NCI-H748 treated with DMSO at 0.1 percent for 48 hours (cell line): Measurements from ENCODE around the gene SNRNP70.
"Not testable (repeated sequence)": the region's sequence is repeated elsewhere in the genome, so short reads cannot be mapped to it uniquely, and the experiment has no call there.

ENCODE experiments used
- DNase-seq: peaks from one replicate; lab custom pipeline; 2025; lab: John Stamatoyannopoulos, UW

Gene SNRNP70

DNA sequence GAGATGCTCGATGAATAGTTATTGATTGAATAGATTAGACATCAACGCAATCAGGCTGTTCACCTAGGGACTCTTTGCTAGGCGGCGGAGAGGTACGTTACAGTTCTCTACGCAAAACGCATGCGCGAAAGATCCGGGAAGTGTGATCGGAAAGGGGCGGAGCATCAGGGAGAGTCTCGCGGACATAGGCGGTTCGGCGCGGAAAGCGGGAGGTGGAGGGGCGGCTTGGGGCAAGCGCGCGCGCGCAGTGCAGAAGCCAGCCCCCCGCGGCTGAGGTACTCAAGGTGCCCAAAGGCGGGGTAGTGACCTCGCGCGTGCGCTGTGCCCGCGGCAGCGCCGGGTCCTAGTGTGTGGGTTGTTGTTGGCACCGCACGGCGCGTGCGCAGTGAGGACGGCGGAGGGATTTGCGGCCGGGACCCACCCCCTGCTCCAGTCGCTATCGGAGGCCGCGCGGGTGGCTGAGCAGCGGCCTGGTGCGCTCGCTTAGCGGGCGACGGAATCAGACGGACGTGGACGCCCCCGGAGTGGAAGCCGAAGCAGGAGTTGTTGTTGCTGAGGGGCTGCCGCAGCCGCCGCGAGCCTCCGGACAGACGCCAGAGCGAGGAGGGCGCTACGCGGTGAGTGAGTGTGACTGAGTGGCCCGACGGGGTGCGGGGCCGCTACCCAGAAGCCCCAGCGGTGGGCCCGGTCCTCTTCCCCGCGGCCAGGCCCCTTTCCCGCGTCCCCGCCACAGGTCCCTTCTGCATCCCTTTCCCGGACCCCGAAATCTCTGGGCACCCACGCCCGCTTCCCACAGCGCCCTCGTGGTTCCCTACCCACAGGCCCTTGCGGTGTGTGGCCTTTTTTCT lies at the start of gene SNRNP70:
SNRNP70 (plus strand) TSS at position 432 of the 848 bp plus-strand sequence. CDS start 964 bp downstream, outside the sequence.
- DNase-seq, result peak; percentile 100

- DNase-seq, result not testable (repeated sequence)
Observed at GRCh38 chr19:49036815-49037214, 48.4 kb upstream of the SNRNP70 start, which contains the start of gene CGB1. Gene CGB1 (minus strand): TSS chr19:49036895. CDS start chr19:49036711, 184 bp downstream.

GRCh38 chr19:49038111-49038510 lies 47.1 kb upstream of the SNRNP70 start:
- not testable (repeated sequence) for DNase-seq

GRCh38 chr19:49038557-49039276 lies 46.5 kb upstream of the SNRNP70 start:
- not testable (repeated sequence) for DNase-seq

GRCh38 chr19:49039736-49040135 lies 45.5 kb upstream of the SNRNP70 start:
- not testable (repeated sequence) for DNase-seq

- no peak for DNase-seq
Observed at GRCh38 chr19:49042177-49042576, 43.1 kb upstream of the SNRNP70 start.

DNA sequence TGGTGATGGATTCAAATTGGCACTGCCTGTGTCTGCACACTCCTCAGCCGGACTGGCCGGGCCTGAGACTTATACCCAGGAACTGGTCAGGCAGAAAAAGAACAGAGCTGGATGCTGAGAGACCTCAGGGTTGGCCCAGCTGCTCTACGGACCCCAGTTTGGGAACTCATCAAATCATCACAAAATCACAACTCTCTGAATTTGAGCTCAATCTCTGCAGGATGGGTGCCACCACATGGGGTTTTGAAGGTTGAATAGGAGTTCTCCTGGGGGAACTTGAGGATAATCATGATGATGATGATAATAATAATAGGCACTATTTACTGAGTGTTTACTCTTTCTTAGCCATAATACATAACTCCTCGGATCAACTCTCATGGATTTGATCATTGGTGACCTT lies 42.6 kb upstream of the SNRNP70 start:
- DNase-seq, result not testable (repeated sequence)

- not testable (repeated sequence) for DNase-seq
Observed at GRCh38 chr19:49043548-49043947, 41.7 kb upstream of the SNRNP70 start, which contains the start of gene CGB5. Gene CGB5 (plus strand): TSS chr19:49043848. CDS start chr19:49044210, 362 bp downstream.

- not testable (repeated sequence) for DNase-seq
Observed at GRCh38 chr19:49049011-49049410, 36.2 kb upstream of the SNRNP70 start, which contains the start of gene CGB8. Gene CGB8 (minus strand): TSS chr19:49049111. CDS start chr19:49048739, 372 bp downstream.

DNA sequence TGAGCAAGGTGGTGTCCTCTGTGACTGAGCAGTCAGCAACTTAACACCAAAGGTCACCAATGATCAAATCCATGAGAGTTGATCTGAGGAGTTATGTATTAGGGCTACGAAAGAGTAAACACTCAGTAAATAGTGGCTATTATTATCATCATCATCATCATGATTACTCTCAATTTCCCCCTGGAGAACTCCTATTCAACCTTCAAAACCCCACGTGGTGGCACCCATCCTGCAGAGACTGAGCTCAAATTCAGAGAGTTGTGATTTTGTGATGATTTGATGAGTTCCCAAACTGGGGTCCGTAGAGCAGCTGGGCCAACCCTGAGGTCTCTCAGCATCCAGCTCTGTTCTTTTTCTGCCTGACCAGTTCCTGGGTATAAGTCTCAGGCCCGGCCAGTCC lies 35.4 kb upstream of the SNRNP70 start:
- not testable (repeated sequence) for DNase-seq

DNA sequence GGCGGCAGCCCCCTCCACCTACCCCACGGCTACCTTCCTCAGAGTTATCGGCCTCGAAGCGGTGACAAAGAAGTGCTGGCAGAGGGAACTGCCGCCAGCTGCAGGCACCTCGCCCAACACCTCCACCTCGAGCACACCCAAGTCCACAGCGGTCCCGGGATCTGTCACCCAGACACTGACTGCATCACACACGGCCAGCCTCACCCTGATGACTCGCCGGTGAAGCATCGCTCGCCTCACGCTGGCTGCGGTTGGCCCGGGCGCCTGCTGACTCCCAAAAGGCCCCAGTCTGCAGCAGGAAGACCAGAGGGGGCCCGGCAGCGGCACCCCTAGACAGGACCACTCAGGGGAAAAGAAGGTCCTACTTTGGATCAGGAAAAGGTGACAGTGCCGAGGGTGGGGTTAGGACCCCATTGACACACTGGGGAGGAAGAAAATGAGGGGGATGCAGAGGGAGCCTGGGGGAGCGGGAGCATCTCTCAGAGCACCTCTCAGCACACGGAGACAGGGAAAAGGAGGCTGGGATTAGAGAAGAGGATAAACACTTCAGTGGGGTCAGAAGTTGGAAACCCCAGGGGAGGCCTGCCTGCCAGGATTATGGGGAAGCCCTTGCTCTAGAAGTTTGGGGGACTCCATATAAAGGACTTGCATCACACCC lies 34.7 kb upstream of the SNRNP70 start:
- DNase-seq, result not testable (repeated sequence)

GRCh38 chr19:49056101-49056901 lies 28.9 kb upstream of the SNRNP70 start:
- DNase-seq, result peak; percentile 70

GRCh38 chr19:49056902-49057596 lies 28.2 kb upstream of the SNRNP70 start:
- not testable (repeated sequence) for DNase-seq

DNA sequence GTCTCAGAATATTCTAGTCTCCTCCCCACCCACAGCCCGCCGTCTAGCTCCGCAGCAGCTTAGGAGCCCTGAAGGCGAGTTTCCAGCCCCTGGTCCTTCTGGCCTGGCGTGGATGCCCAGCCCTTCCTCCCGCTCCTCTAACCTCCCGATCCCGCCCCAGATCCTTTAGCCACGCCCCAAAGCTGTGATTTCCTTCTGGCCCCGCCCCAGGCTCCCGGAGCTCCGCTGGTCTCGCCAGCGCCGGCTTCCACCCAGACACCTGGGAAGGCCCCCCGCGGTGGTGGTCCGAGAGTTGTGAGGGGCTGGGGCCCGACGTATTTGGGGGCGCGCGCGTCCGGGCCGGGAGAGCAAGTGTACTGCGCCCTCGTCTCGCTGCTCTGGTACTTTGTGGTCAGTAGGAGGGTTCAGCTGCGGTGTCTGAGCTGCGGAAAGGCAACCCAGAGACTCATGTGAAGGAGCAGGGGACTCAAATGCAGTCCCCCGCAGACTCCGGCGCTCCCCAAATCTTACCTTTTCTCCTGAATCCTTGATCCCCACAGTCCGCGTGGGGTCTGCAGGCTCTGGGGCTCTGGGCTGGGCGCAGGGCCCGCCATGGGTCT lies 27.5 kb upstream of the SNRNP70 start, which contains the start of gene CGB7:
CGB7 (minus strand) TSS at position 114 of the 599 bp plus-strand sequence. CDS start 2,374 bp downstream, outside the sequence.
- DNase-seq, result peak; percentile 54

DNA sequence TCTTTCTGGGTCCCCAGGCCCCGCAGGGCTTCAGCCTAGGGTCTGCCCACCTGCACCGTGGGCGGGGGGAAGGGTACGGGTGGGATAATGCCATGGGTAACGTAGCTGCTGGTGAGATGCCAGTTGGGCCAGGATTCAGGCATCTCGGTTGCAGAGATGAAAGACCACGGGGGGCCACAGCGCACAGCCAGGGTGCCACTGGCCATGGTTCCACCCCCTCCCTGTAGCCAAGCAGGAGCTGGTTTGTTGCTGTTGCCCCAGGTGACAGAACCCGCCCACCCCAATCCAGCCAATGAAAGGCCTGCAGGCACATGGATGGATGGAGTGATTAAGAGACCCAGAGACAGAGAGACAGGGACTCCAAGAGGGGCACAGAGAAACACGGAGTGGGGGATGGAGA lies 26.7 kb upstream of the SNRNP70 start:
- DNase-seq, result no peak

GRCh38 chr19:49059053-49059452 lies 26.2 kb upstream of the SNRNP70 start:
- no peak for DNase-seq

DNA sequence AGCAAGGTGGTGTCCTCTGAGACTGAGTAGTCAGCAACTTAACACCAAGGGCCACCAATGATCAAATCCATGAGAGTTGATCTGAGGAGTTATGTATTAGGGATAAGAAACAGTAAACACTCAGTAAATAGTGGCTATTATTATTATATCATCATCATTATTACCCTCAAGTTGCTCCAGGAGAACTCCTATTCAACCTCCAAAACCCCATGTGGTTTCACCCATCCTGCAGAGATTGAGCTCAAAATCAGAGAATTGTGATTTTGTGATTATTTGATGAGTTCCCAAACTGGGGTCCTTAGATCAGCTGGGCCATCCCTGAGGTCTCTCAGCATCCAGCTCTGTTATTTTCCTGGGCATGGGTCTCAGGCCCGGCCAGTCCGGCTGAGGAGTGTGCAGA lies 24.3 kb upstream of the SNRNP70 start:
- no peak for DNase-seq

DNA sequence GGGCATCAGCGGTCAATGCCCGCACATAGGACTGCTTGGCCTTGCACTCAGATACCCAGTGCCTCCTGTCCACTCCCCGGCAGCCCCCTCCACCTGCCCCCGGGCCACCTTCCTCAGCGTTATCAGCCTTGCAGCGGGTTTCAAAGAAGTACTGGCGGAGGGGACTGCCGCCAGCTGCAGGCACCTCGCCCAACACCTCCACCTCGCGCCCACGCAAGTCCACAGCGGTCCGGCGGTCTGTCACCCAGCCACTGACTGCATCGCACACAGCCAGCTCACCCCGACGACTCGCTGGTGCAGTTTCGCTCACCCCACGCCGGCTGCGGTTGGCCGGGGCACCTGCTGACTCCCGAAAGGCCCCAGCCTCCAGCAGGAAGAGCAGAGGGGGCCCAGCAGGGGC lies 23.8 kb upstream of the SNRNP70 start:
- no peak for DNase-seq

- DNase-seq, result no peak
Observed at GRCh38 chr19:49064029-49064629, 21.1 kb upstream of the SNRNP70 start.
